Raji (cell line): ENCODE data around the gene RC3H2.

Experiments used
- POLR2A ChIP-seq: IDR thresholded peaks from 2 replicates; pipeline ENCODE4 v1.6.1; 2011; ENCODE audit warnings: low read depth, low read length, control low read depth; ENCODE audit not compliant: insufficient read depth

The RC3H2 gene

GRCh38 chr9:122797316-122798063 lies 107.7 kb downstream of the RC3H2 start:
- TF ChIP-seq POLR2A: no peak
